GM19467 (cell line): ENCODE results near the gene BTK.

Experiments
- ATAC-seq: cut with Tn5 transposase; IDR thresholded peaks from one replicate; pipeline ENCODE4 v1.9.1; 2021; ENCODE audit warnings: mild to moderate bottlenecking, moderate library complexity; ENCODE audit not compliant: unreplicated experiment

BTK gene

GRCh38 chrX:101385795-101386541 lies at the start of gene BTK:
Gene BTK, minus strand, starts transcription at chrX:101386191. Its CDS starts 10,907 bp downstream, at chrX:101375284.
- ATAC-seq, result peak; percentile 49

- no peak for ATAC-seq
Observed at GRCh38 chrX:101430457-101431078, 44.6 kb upstream of the BTK start.

GRCh38 chrX:101429934-101430333 lies 43.9 kb upstream of the BTK start:
- ATAC-seq, result no peak

- no peak for ATAC-seq
Observed at GRCh38 chrX:101427954-101428353, 42.0 kb upstream of the BTK start.

- ATAC-seq, result no peak
Observed at GRCh38 chrX:101419489-101419888, 33.5 kb upstream of the BTK start.

GRCh38 chrX:101417981-101418841 lies 32.2 kb upstream of the BTK start:
- ATAC-seq, result no peak

- ATAC-seq, result no peak
Observed at GRCh38 chrX:101417190-101417589, 31.2 kb upstream of the BTK start.

- no peak for ATAC-seq
Observed at GRCh38 chrX:101416691-101417090, 30.7 kb upstream of the BTK start.

- ATAC-seq, result peak; percentile 62
Observed at GRCh38 chrX:101415180-101416145, 29.5 kb upstream of the BTK start.

- no peak for ATAC-seq
Observed at GRCh38 chrX:101411984-101412383, 26.0 kb upstream of the BTK start.

- no peak for ATAC-seq
Observed at GRCh38 chrX:101410461-101410860, 24.5 kb upstream of the BTK start.

GRCh38 chrX:101409043-101409442 lies 23.1 kb upstream of the BTK start:
- ATAC-seq, result no peak

GRCh38 chrX:101408532-101408841 lies 22.5 kb upstream of the BTK start:
- ATAC-seq, result peak; percentile 19

- peak; percentile 83 for ATAC-seq
Observed at GRCh38 chrX:101407748-101408531, 21.9 kb upstream of the BTK start, which contains the start of the genes GLA and HNRNPH2. Gene GLA, minus strand, starts transcription at chrX:101407925. Its CDS starts 22 bp downstream, at chrX:101407903. Gene HNRNPH2, plus strand, starts transcription at chrX:101408222. Its CDS starts 3,767 bp downstream, at chrX:101411989.

GRCh38 chrX:101407167-101407747 lies 21.3 kb upstream of the BTK start:
- ATAC-seq, result no peak

- ATAC-seq, result no peak
Observed at GRCh38 chrX:101399825-101400224, 13.8 kb upstream of the BTK start.

- ATAC-seq, result no peak
Observed at GRCh38 chrX:101398694-101399093, 12.7 kb upstream of the BTK start.

GRCh38 chrX:101397779-101398178 lies 11.8 kb upstream of the BTK start:
- no peak for ATAC-seq

GRCh38 chrX:101395789-101396188 lies 9.8 kb upstream of the BTK start:
- no peak for ATAC-seq
